Spleen (tissue), 7 donors: Measurements from ENCODE around the gene C16orf54.
"Not testable (repeated sequence)": the region's sequence is repeated elsewhere in the genome, so short reads cannot be mapped to it uniquely, and the experiment has no call there.

Experiments
- POLR2A ChIP-seq, 3 donors: fragments of 450-650 bp; IDR thresholded peaks; one replicate each; pipeline ENCODE4 v1.5.1; 2017; ENCODE audit warnings: antibody characterized with exemption in 3 of 3, mild to moderate bottlenecking in 1 of 3
- TF ChIP-seq, protein P1 (sequence below), 11 experiments: fragments of 200-600 bp in 7 of 11; fragments of 450-650 bp in 4 of 11; sonication (generic) in 4 of 11; IDR thresholded peaks in 8 of 11; conservative IDR thresholded peaks in 3 of 11; 1 replicate in 7 of 11; 2 replicates in 4 of 11; pipeline versions ENCODE4 v1.4.0 to v1.8.0; 2016 to 2021; ENCODE audit warnings: antibody characterized with exemption in 11 of 11, inconsistent platforms in 4 of 11, mild to moderate bottlenecking in 1 of 11
- donor health status: DM: no; HTN: no; CAD: no; lungs with moderate emphysema.
- donor health status: DM: no; HTN: no; CAD: no.
- donor health status: DM: no; HTN: no; CAD: no.

DNA sequence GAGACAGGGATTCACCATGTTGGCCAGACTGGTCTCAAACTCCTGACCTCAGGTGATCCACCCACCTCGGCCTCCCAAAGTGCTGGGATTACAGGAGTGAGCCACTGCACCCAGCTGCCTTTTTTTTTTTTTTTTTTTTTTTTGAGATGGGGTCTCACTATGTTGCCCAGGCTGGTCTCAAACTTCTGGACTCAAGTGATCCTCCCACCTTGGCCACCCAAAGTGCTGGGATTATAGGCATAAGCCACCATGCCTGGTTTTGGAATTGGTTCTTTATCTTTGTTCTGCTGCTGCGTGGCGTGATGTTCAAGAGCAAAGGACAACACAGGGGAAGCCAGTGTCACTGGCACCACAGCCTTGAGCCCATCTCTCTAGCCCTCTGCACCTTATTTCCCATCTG is 50.1 kb downstream of the C16orf54 start:
- TF ChIP-seq POLR2A (IDR thresholded peaks at IDR 0.05): not testable (repeated sequence)
- TF ChIP-seq, protein P1, sequence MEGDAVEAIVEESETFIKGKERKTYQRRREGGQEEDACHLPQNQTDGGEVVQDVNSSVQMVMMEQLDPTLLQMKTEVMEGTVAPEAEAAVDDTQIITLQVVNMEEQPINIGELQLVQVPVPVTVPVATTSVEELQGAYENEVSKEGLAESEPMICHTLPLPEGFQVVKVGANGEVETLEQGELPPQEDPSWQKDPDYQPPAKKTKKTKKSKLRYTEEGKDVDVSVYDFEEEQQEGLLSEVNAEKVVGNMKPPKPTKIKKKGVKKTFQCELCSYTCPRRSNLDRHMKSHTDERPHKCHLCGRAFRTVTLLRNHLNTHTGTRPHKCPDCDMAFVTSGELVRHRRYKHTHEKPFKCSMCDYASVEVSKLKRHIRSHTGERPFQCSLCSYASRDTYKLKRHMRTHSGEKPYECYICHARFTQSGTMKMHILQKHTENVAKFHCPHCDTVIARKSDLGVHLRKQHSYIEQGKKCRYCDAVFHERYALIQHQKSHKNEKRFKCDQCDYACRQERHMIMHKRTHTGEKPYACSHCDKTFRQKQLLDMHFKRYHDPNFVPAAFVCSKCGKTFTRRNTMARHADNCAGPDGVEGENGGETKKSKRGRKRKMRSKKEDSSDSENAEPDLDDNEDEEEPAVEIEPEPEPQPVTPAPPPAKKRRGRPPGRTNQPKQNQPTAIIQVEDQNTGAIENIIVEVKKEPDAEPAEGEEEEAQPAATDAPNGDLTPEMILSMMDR (IDR thresholded peaks at IDR 0.05 in 8 of 11, conservative IDR thresholded peaks at IDR 0.05 in 3 of 11): not testable (repeated sequence)
